Measurements from ENCODE around the gene LMOD3. TPM values are rescaled to one million over a fixed set of nuclear protein-coding genes. Genes with fewer than 3 reads are reported as not detected.

LMOD3 gene
- polyA plus RNA-seq, 2 of the 4 experiments (the other 2 are of a cell fraction): not detected

- no peaks in the 10 kb centered on the region for H3K4me1 ChIP-seq
- DNase-seq (ENCODE audit: low read depth in 1 of 2, low spot score in 1 of 2) (no peak), FAIRE-seq (no peak), ATAC-seq (no peak)
- no peak overlapping the region for H3K4me3 ChIP-seq
- CTCF ChIA-PET: interaction anchor here (0.6 to 13.0 kb wide), 18 partner anchors 15 to 531 kb away, joined by 3 to 283 read pairs (median 5); no protein-coding TSS in a partner anchor
- no peak for TF ChIP-seq MYC (IDR thresholded peaks at IDR 0.05; ENCODE audit: borderline replicate concordance, low read length)
- TF ChIP-seq PHF8 (IDR thresholded peaks at IDR 0.05; ENCODE audit: borderline replicate concordance, low read depth): no peak
- no peak for TF ChIP-seq JUNB (IDR thresholded peaks at IDR 0.05)
- no peak for TF ChIP-seq HOXA7 (CRISPR knock-in tag; IDR thresholded peaks at IDR 0.05)
- TF ChIP-seq TP53 (CRISPR knock-in tag; IDR thresholded peaks at IDR 0.05): no peak
- no peak for TF ChIP-seq NPAS2 (CRISPR knock-in tag; IDR thresholded peaks at IDR 0.05; ENCODE audit: borderline replicate concordance)
- TF ChIP-seq KDM5A (IDR thresholded peaks at IDR 0.05): no peak
- no peak for TF ChIP-seq SREBF2 (IDR thresholded peaks at IDR 0.05)
- TF ChIP-seq RARB (CRISPR knock-in tag; IDR thresholded peaks at IDR 0.05): no peak
- no peak for TF ChIP-seq CBX8 (IDR thresholded peaks at IDR 0.05)
- TF ChIP-seq POLR2AphosphoS2 (conservative IDR thresholded peaks at IDR 0.05; ENCODE audit: low read length): no peak
- TF ChIP-seq, protein P1, sequence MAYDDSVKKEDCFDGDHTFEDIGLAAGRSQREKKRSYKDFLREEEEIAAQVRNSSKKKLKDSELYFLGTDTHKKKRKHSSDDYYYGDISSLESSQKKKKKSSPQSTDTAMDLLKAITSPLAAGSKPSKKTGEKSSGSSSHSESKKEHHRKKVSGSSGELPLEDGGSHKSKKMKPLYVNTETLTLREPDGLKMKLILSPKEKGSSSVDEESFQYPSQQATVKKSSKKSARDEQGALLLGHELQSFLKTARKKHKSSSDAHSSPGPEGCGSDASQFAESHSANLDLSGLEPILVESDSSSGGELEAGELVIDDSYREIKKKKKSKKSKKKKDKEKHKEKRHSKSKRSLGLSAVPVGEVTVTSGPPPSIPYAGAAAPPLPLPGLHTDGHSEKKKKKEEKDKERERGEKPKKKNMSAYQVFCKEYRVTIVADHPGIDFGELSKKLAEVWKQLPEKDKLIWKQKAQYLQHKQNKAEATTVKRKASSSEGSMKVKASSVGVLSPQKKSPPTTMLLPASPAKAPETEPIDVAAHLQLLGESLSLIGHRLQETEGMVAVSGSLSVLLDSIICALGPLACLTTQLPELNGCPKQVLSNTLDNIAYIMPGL (CRISPR knock-in tag; IDR thresholded peaks at IDR 0.05; ENCODE audit: borderline replicate concordance): no peak
- TF ChIP-seq, protein P2, sequence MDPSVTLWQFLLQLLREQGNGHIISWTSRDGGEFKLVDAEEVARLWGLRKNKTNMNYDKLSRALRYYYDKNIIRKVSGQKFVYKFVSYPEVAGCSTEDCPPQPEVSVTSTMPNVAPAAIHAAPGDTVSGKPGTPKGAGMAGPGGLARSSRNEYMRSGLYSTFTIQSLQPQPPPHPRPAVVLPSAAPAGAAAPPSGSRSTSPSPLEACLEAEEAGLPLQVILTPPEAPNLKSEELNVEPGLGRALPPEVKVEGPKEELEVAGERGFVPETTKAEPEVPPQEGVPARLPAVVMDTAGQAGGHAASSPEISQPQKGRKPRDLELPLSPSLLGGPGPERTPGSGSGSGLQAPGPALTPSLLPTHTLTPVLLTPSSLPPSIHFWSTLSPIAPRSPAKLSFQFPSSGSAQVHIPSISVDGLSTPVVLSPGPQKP (IDR thresholded peaks at IDR 0.05; ENCODE audit: low read depth, low read length): no peak
- no peak for TF ChIP-seq HEYL (CRISPR knock-in tag; IDR thresholded peaks at IDR 0.05)
- TF ChIP-seq CBX2 (IDR thresholded peaks at IDR 0.05; ENCODE audit: borderline replicate concordance, low read depth): no peak
- no peaks in the 10 kb centered on the region for H3K9me3 ChIP-seq
- H3K4me2 ChIP-seq: no peak overlapping the region
- POLR2A ChIA-PET: no interaction called here
- H3K27ac ChIP-seq: no peak overlapping the region
- 44% methylated on average over 4 of the region's 4 CpGs for WGBS (ENCODE audit: missing lambda C conversion rate)
Measured at GRCh38 chr3:69160525-69160924, 38.1 kb upstream of the LMOD3 start.

- FAIRE-seq: no peak
- CTCF ChIA-PET: interaction anchor here (0.6 to 13.0 kb wide), 8 partner anchors 15 to 531 kb away, joined by 3 to 283 read pairs (median 6); no protein-coding TSS in a partner anchor
- TF ChIP-seq JUNB (IDR thresholded peaks at IDR 0.05): no peak
- TF ChIP-seq, protein P2 (IDR thresholded peaks at IDR 0.05; ENCODE audit: low read depth, low read length): no peak
- no peak for TF ChIP-seq CTCF (IDR thresholded peaks at IDR 0.05)
- TF ChIP-seq RAD21 (conservative IDR thresholded peaks at IDR 0.05 in 1 of 2, IDR thresholded peaks at IDR 0.05 in 1 of 2): no peak
- no peak for TF ChIP-seq HES2 (IDR thresholded peaks at IDR 0.05)
- no peak for TF ChIP-seq ZSCAN20 (CRISPR knock-in tag; IDR thresholded peaks at IDR 0.05)
- TF ChIP-seq NFE2L2 (conservative IDR thresholded peaks at IDR 0.05; ENCODE audit: low read length): no peak
- TF ChIP-seq, protein P3, sequence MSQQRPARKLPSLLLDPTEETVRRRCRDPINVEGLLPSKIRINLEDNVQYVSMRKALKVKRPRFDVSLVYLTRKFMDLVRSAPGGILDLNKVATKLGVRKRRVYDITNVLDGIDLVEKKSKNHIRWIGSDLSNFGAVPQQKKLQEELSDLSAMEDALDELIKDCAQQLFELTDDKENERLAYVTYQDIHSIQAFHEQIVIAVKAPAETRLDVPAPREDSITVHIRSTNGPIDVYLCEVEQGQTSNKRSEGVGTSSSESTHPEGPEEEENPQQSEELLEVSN (IDR thresholded peaks at IDR 0.05; ENCODE audit: borderline replicate concordance, low read depth): no peak
- no peak for TF ChIP-seq EHMT2 (IDR thresholded peaks at IDR 0.05; ENCODE audit: low read depth)
- TF ChIP-seq, protein P4, sequence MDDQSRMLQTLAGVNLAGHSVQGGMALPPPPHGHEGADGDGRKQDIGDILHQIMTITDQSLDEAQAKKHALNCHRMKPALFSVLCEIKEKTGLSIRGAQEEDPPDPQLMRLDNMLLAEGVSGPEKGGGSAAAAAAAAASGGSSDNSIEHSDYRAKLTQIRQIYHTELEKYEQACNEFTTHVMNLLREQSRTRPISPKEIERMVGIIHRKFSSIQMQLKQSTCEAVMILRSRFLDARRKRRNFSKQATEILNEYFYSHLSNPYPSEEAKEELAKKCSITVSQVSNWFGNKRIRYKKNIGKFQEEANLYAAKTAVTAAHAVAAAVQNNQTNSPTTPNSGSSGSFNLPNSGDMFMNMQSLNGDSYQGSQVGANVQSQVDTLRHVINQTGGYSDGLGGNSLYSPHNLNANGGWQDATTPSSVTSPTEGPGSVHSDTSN (IDR thresholded peaks at IDR 0.05): no peak
- no peak for TF ChIP-seq POLR2A (IDR thresholded peaks at IDR 0.05; ENCODE audit: low read length)
- TF ChIP-seq BHLHE40 (IDR thresholded peaks at IDR 0.05; ENCODE audit: low read depth, low read length): no peak
- no peak for TF ChIP-seq HOXB13 (CRISPR knock-in tag; IDR thresholded peaks at IDR 0.05; ENCODE audit: low read depth)
- no peak for TF ChIP-seq ZNF302 (CRISPR knock-in tag; IDR thresholded peaks at IDR 0.05)
- no peak for TF ChIP-seq CBX2 (IDR thresholded peaks at IDR 0.05; ENCODE audit: borderline replicate concordance, low read depth)
- TF ChIP-seq RCOR1 (IDR thresholded peaks at IDR 0.05; ENCODE audit: low read depth, low read length): no peak
- no peak for TF ChIP-seq MYC (IDR thresholded peaks at IDR 0.05; ENCODE audit: borderline replicate concordance, low read length)
- TF ChIP-seq HOXA7 (CRISPR knock-in tag; IDR thresholded peaks at IDR 0.05): no peak
Measured at GRCh38 chr3:69160107-69160506, 37.7 kb upstream of the LMOD3 start.

More at GRCh38 chr3:69160107-69160506, 37.7 kb upstream of the LMOD3 start:
- Histone ChIP-seq H3K4me2 (no peak overlapping the region), H3K4me1 (no peaks in the 10 kb centered on the region), H3K27ac (no peak overlapping the region), H3K4me3 (no peak overlapping the region), H3K9me3 (no peaks in the 10 kb centered on the region)
- POLR2A ChIA-PET: no interaction called here
- no peak for DNase-seq (ENCODE audit: low read depth in 1 of 2, low spot score in 1 of 2)
- ATAC-seq: no peak
- WGBS (ENCODE audit: missing lambda C conversion rate): 89% methylated on average over 2 of the region's 2 CpGs
